Upper lobe of right lung (tissue), 1 donor: ENCODE data around the gene USH1G. TPM values are rescaled to one million over a fixed set of nuclear protein-coding genes. Genes with fewer than 3 reads are reported as not detected.
A peak's percentile ranks its signal among the peaks of the same experiment; 100 is the strongest.
"Not testable (repeated sequence)": the region's sequence is repeated elsewhere in the genome, so short reads cannot be mapped to it uniquely, and the experiment has no call there.

Experiments
- ATAC-seq: fragments of 200-7000 bp; cut with Tn5 transposase; one replicate; pipeline ENCODE4 v1.9.1; 2020; ENCODE audit warnings: mild to moderate bottlenecking, moderate library complexity
- DNase-seq: peaks from one replicate; pipeline ENCODE4 v3.0.0-alpha.2; 2020
- H3K27ac ChIP-seq: fragments of 200-600 bp; one replicate; pipeline ENCODE4 v1.8.0; 2022
- H3K27me3 ChIP-seq: fragments of 200-600 bp; one replicate; pipeline ENCODE4 v1.8.0; 2022; ENCODE audit warnings: mild to moderate bottlenecking
- H3K36me3 ChIP-seq: fragments of 200-600 bp; one replicate; pipeline ENCODE4 v1.8.0; 2022
- H3K4me1 ChIP-seq: fragments of 200-600 bp; one replicate; pipeline ENCODE4 v1.8.0; 2022
- H3K4me3 ChIP-seq: fragments of 200-600 bp; one replicate; pipeline ENCODE4 v1.8.0; 2022; ENCODE audit warnings: mild to moderate bottlenecking
- H3K9me3 ChIP-seq: fragments of 200-600 bp; one replicate; pipeline ENCODE4 v1.8.0; 2022
- CTCF ChIP-seq: fragments of 200-600 bp; IDR thresholded peaks from one replicate; pipeline ENCODE4 v1.8.0; 2022; ENCODE audit warnings: antibody characterized with exemption
- intact Hi-C: fragments of 100-400 bp; cut with DNase I; formaldehyde crosslinking; loops from one replicate; pipeline ENCODE4 v1.11.0; 2022
- total RNA-seq: library from RNA; stranded (reverse); fragmentation: NEBNext Ultra II Directional; extraction: Animal tissue kit (Norgen Biotek cat#: 25700); gene quantifications from one replicate; pipeline ENCODE4 v1.2.1, GENCODE V29; 2021
- donor health status: DM: no; HTN: yes; CAD: no; lungs with severe emphysema.

The USH1G gene
- total RNA-seq, 1 donor from 2014 or later: not detected

- Histone ChIP-seq H3K27me3 (peaks cover 8% of the 10 kb centered on the region), H3K36me3 (no peaks in the 10 kb centered on the region), H3K9me3 (no peaks in the 10 kb centered on the region), H3K27ac (peak overlapping the region; percentile 24), H3K4me1 (peaks cover 18% of the 10 kb centered on the region), H3K4me3 (peak overlapping the region; percentile 65)
- no peak for DNase-seq
- peak; percentile 9 for ATAC-seq
- intact Hi-C loops: no loop called here
- TF ChIP-seq CTCF: no peak
Measured at GRCh38 chr17:74970395-74970794, 47.3 kb upstream of the USH1G start.

- peak overlapping the region; percentile 30 for H3K27ac ChIP-seq
- intact Hi-C loops: loop anchor here (10.0 kb wide), 1 partner anchor 45 kb away; the partner anchor contains the start of gene MRPL58
- ATAC-seq: not testable (repeated sequence)
Measured at GRCh38 chr17:74969501-74969900, 46.4 kb upstream of the USH1G start.

GRCh38 chr17:74968361-74968780, 45.3 kb upstream of the USH1G start:
- ATAC-seq: peak; percentile 21

More at GRCh38 chr17:74969501-74969900, 46.4 kb upstream of the USH1G start:
- H3K4me3 ChIP-seq, H3K36me3 ChIP-seq, H3K27me3 ChIP-seq, H3K9me3 ChIP-seq, DNase-seq: not testable (repeated sequence)
- H3K4me1 ChIP-seq: peaks cover 18% of the 10 kb centered on the region

GRCh38 chr17:74964988-74965622, 42.0 kb upstream of the USH1G start:
- no peak for DNase-seq
- Histone ChIP-seq H3K27ac (no peak overlapping the region), H3K36me3 (no peaks in the 10 kb centered on the region), H3K4me3 (no peak overlapping the region), H3K4me1 (peaks cover 8% of the 10 kb centered on the region), H3K27me3 (no peaks in the 10 kb centered on the region), H3K9me3 (no peaks in the 10 kb centered on the region)
- no peak for ATAC-seq
- intact Hi-C loops: loop anchor here (10.0 kb wide), 1 partner anchor 50 kb away; the partner anchor contains the start of gene MRPL58
- TF ChIP-seq CTCF: no peak

More at GRCh38 chr17:74968361-74968780, 45.3 kb upstream of the USH1G start:
- H3K9me3 ChIP-seq: no peaks in the 10 kb centered on the region
- peaks cover 8% of the 10 kb centered on the region for H3K27me3 ChIP-seq
- intact Hi-C loops: loop anchor here (10.0 kb wide), 1 partner anchor 46 kb away; the partner anchor contains the start of gene MRPL58
- H3K4me1 ChIP-seq: peaks cover 18% of the 10 kb centered on the region
- H3K36me3 ChIP-seq: no peaks in the 10 kb centered on the region
- no peak for TF ChIP-seq CTCF
- H3K4me3 ChIP-seq: no peak overlapping the region
- H3K27ac ChIP-seq: no peak overlapping the region
- DNase-seq: peak; percentile 74

GRCh38 chr17:74964246-74964761, 41.2 kb upstream of the USH1G start:
- no peak for TF ChIP-seq CTCF
- Histone ChIP-seq H3K9me3 (no peaks in the 10 kb centered on the region), H3K4me3 (no peak overlapping the region), H3K4me1 (peaks cover 4% of the 10 kb centered on the region), H3K27ac (no peak overlapping the region), H3K36me3 (no peaks in the 10 kb centered on the region), H3K27me3 (no peaks in the 10 kb centered on the region)
- DNase-seq: no peak
- intact Hi-C loops: loop anchor here (10.0 kb wide), 1 partner anchor 50 kb away; the partner anchor contains the start of gene MRPL58
- ATAC-seq: no peak

GRCh38 chr17:74963656-74964055, 40.6 kb upstream of the USH1G start:
- Histone ChIP-seq H3K4me1 (peaks cover 4% of the 10 kb centered on the region), H3K36me3 (no peaks in the 10 kb centered on the region), H3K4me3 (no peak overlapping the region), H3K9me3 (no peaks in the 10 kb centered on the region), H3K27ac (no peak overlapping the region), H3K27me3 (no peaks in the 10 kb centered on the region)
- DNase-seq: no peak
- ATAC-seq: no peak
- no peak for TF ChIP-seq CTCF
- intact Hi-C loops: loop anchor here (10.0 kb wide), 1 partner anchor 51 kb away; the partner anchor contains the start of gene MRPL58
